ENCODE results near the gene LRCH1. TPM values are rescaled to one million over a fixed set of nuclear protein-coding genes. Genes with fewer than 3 reads are reported as not detected.

The LRCH1 gene
- total and polyA plus RNA-seq, 2 of the 4 experiments (the other 2 are of a cell fraction) = 7.0 to 8.8 TPM

DNA sequence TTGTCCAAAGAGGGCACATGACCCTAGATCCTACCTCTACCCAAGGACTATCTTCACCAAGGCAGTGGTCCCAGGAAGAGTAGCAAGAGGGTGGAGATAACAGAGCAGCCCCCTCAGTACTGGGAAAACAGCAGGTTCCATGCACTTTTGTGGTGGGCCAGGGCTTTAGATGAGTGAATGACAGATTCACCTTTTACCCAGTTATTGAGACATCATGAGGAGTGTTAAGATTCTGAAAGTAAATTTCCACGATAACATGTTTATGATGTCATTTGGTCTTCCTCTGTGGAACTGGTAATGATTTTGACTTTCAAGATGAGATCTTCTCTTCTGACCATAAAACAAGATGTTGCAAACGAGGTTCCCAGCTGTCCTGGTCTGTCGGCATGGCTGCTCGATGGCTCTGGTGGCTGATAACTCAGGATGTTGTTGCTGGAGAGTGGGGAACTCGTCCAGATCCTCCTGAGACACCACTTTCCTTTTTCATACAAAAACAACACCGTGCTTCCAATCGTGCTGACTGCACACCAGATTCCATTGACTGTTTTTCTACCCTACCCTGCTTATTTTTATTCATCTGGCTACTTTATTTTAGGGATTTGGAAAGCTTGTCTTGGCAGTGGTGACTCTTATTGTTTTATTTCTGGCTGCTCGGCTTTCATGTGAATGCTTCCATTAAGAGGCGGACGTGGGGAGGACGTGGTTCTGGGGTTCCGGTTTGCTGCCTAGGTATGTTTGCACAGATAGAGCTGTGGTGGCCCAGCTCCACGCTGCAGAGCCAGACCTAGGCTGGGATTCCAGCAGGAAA, 88.5 kb downstream of the LRCH1 start:
- Histone ChIP-seq H2BK120ac (ENCODE audit: low read depth, low read length) (no peak overlapping the region), H4K91ac (ENCODE audit: insufficient read depth, low read depth, low read length) (no peak overlapping the region), H3K4me3 (ENCODE audit: insufficient read depth, low read depth, low read length) (no peak overlapping the region), H4K8ac (ENCODE audit: low read depth in 2 of 2, low read length in 2 of 2) (no peak overlapping the region), H3K4ac (ENCODE audit: low read depth, low read length) (0 out of 2 replicates have a peak overlapping the region, but pooled peaks have one; percentile 43), H3K9me3 (ENCODE audit: control insufficient read depth, insufficient read depth, low read length) (no peaks in the 10 kb centered on the region), H2BK5ac (ENCODE audit: low read depth, low read length, poor library complexity, severe bottlenecking) (no peak overlapping the region), H4K20me1 (ENCODE audit: insufficient read depth, low read length) (peaks cover 23% of the 10 kb centered on the region), H3K79me1 (ENCODE audit: low read depth in 1 of 2, low read length in 2 of 2) (peaks cover 53 to 65% of the 10 kb centered on the region in 2 experiments), H3K27me3 (ENCODE audit: control insufficient read depth, insufficient read depth, low read length) (no peaks in the 10 kb centered on the region), H3K18ac (ENCODE audit: low read depth, low read length) (no peak overlapping the region), H2BK15ac (ENCODE audit: low read depth, low read length) (no peak overlapping the region; the same call in 2 of the 3 replicates), H3K9ac (ENCODE audit: low read depth, low read length) (no peak overlapping the region), H3K4me1 (ENCODE audit: control insufficient read depth, insufficient read depth, low read length) (peaks cover 17% of the 10 kb centered on the region), H3K56ac (ENCODE audit: extremely low read depth, insufficient read depth, low read length) (no peak overlapping the region), H3K4me2 (ENCODE audit: low read depth, low read length) (no peak overlapping the region), H2BK20ac (ENCODE audit: low read depth, low read length) (no peak overlapping the region), H2AK9ac (replicated peaks; ENCODE audit: low read depth, low read length, poor library complexity) (no peak overlapping the region), H4K5ac (ENCODE audit: low read depth, low read length) (no peak overlapping the region), H2AK5ac (ENCODE audit: low read depth, low read length) (peak overlapping the region; percentile 64; the same call in 1 of the 2 replicates), H3K27ac (ENCODE audit: insufficient read depth, low read length) (no peak overlapping the region), H3K23ac (ENCODE audit: low read depth, low read length) (no peak overlapping the region), H3K36me3 (ENCODE audit: control insufficient read depth, insufficient read depth, low read length) (no peaks in the 10 kb centered on the region), H3K14ac (replicated peaks; ENCODE audit: low read depth, low read length) (peak overlapping the region; percentile 28; the same call in 1 of the 2 replicates), H3K9me1 (ENCODE audit: insufficient read depth, low read length) (peaks cover 16% of the 10 kb centered on the region), H2AFZ (replicated peaks; ENCODE audit: low read length, poor library complexity) (no peak overlapping the region)
- BruUV-seq (replicated peaks) = no TSS peak
- dilution Hi-C loops (cut with HindIII; ENCODE audit: low sequenced_read_pairs, unreplicated experiment) = no loop called here
- no peak for DNase-seq
- TF ChIP-seq USF2 (IDR thresholded peaks at IDR 0.05; ENCODE audit: low read depth, low read length) = no peak
- no peak for TF ChIP-seq MAFK (IDR thresholded peaks at IDR 0.05; ENCODE audit: low read depth, low read length)
- TF ChIP-seq CHD1 (IDR thresholded peaks at IDR 0.05; ENCODE audit: low read depth, low read length) = no peak
- no peak for TF ChIP-seq RFX5 (IDR thresholded peaks at IDR 0.05; ENCODE audit: low read depth, low read length)
- TF ChIP-seq RCOR1 (IDR thresholded peaks at IDR 0.05; ENCODE audit: insufficient replicate concordance, low read length) = no peak
- no peak for TF ChIP-seq SMC3 (IDR thresholded peaks at IDR 0.05; ENCODE audit: low read depth, low read length)
- TF ChIP-seq POLR2A (IDR thresholded peaks at IDR 0.05; ENCODE audit: low read depth, low read length) = no peak
- TF ChIP-seq MXI1 (IDR thresholded peaks at IDR 0.05; ENCODE audit: borderline replicate concordance, low read depth, low read length) = no peak
- no peak for TF ChIP-seq BHLHE40 (IDR thresholded peaks at IDR 0.05; ENCODE audit: low read depth, low read length)
- no peak for TF ChIP-seq NFE2L2 (IDR thresholded peaks at IDR 0.05; ENCODE audit: low read depth, low read length)
- TF ChIP-seq RAD21 (IDR thresholded peaks at IDR 0.05; ENCODE audit: low read length) = no peak
- no peak for TF ChIP-seq FOS (IDR thresholded peaks at IDR 0.05; ENCODE audit: low read depth, low read length)
- TF ChIP-seq, protein P1, sequence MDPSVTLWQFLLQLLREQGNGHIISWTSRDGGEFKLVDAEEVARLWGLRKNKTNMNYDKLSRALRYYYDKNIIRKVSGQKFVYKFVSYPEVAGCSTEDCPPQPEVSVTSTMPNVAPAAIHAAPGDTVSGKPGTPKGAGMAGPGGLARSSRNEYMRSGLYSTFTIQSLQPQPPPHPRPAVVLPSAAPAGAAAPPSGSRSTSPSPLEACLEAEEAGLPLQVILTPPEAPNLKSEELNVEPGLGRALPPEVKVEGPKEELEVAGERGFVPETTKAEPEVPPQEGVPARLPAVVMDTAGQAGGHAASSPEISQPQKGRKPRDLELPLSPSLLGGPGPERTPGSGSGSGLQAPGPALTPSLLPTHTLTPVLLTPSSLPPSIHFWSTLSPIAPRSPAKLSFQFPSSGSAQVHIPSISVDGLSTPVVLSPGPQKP (IDR thresholded peaks at IDR 0.05; ENCODE audit: borderline replicate concordance, low read depth, low read length) = no peak
- TF ChIP-seq CTCF (conservative IDR thresholded peaks at IDR 0.05; ENCODE audit: low read depth, low read length) = no peak
- POLR2A ChIA-PET (ENCODE audit: unreplicated experiment) = no interaction called here
- 100% methylated on average over 3 of the region's 13 CpGs; no CpG with 5 or more reads in 1 of the 2 experiments for whole genome bisulfite sequencing, 2 experiments (ENCODE audit: extremely low coverage in 2 of 2, insufficient read length in 1 of 2)
- CTCF ChIA-PET = no interaction called here
- in situ Hi-C loops (cut with MboI; ENCODE audit: low sequenced_read_pairs) = no loop called here
- no peak for ATAC-seq (ENCODE audit: low read depth)
- intact Hi-C loops (cut with micrococcal nuclease) = no loop called here
